HEK293 (cell line): ENCODE results near the gene APOO.

ENCODE experiments used
- CTCF ChIP-seq: fragments of 450-650 bp; formaldehyde crosslinking; IDR thresholded peaks from 2 replicates; pipeline ENCODE4 v1.5.1; 2016; ENCODE audit warnings: missing biosample characterization, missing genetic modification characterization
- PRDM10 ChIP-seq: fragments of 450-650 bp; formaldehyde crosslinking; IDR thresholded peaks from 2 replicates; pipeline ENCODE4 v1.5.1; 2016; ENCODE audit warnings: missing biosample characterization, missing genetic modification characterization
- ZBTB21 ChIP-seq: fragments of 450-650 bp; formaldehyde crosslinking; IDR thresholded peaks from 2 replicates; pipeline ENCODE4 v1.5.1; 2017; ENCODE audit warnings: missing biosample characterization, missing genetic modification characterization
- ZBTB49 ChIP-seq: fragments of 450-650 bp; formaldehyde crosslinking; IDR thresholded peaks from 2 replicates; pipeline ENCODE4 v1.5.1; 2016; ENCODE audit warnings: missing biosample characterization, missing genetic modification characterization, low read depth
- ZNF10 ChIP-seq: fragments of 450-650 bp; formaldehyde crosslinking; IDR thresholded peaks from 2 replicates; pipeline ENCODE4 v1.5.1; 2017; ENCODE audit warnings: missing biosample characterization, missing genetic modification characterization
- ZNF112 ChIP-seq: fragments of 450-650 bp; formaldehyde crosslinking; IDR thresholded peaks from 2 replicates; pipeline ENCODE4 v1.5.0; 2017; ENCODE audit warnings: missing biosample characterization, missing genetic modification characterization
- ZNF121 ChIP-seq: fragments of 450-650 bp; formaldehyde crosslinking; IDR thresholded peaks from 2 replicates; pipeline ENCODE4 v1.5.1; 2016; ENCODE audit warnings: missing biosample characterization, missing genetic modification characterization
- ZNF148 ChIP-seq: fragments of 450-650 bp; formaldehyde crosslinking; IDR thresholded peaks from 2 replicates; pipeline ENCODE4 v1.5.0; 2017; ENCODE audit warnings: missing biosample characterization, missing genetic modification characterization, borderline replicate concordance
- ZNF18 ChIP-seq: fragments of 450-650 bp; formaldehyde crosslinking; IDR thresholded peaks from 2 replicates; pipeline ENCODE4 v1.5.1; 2016; ENCODE audit warnings: missing biosample characterization, missing genetic modification characterization
- ZNF2 ChIP-seq: fragments of 450-650 bp; formaldehyde crosslinking; IDR thresholded peaks from 2 replicates; pipeline ENCODE4 v1.5.1; 2016; ENCODE audit warnings: missing biosample characterization, missing genetic modification characterization
- ZNF266 ChIP-seq: fragments of 450-650 bp; formaldehyde crosslinking; IDR thresholded peaks from 2 replicates; pipeline ENCODE4 v1.5.1; 2016; ENCODE audit warnings: missing biosample characterization, missing genetic modification characterization, low read depth
- ZNF404 ChIP-seq: fragments of 450-650 bp; formaldehyde crosslinking; IDR thresholded peaks from 2 replicates; pipeline ENCODE4 v1.5.1; 2017; ENCODE audit warnings: missing biosample characterization, missing genetic modification characterization
- ZNF433 ChIP-seq: fragments of 450-650 bp; formaldehyde crosslinking; IDR thresholded peaks from 2 replicates; pipeline ENCODE4 v1.5.1; 2016; ENCODE audit warnings: missing biosample characterization, missing genetic modification characterization, low read depth
- ZNF513 ChIP-seq: fragments of 450-650 bp; IDR thresholded peaks from 2 replicates; pipeline ENCODE4 v1.5.1; 2018; ENCODE audit warnings: missing biosample characterization, missing genetic modification characterization
- ZNF529 ChIP-seq: fragments of 450-650 bp; formaldehyde crosslinking; IDR thresholded peaks from 2 replicates; pipeline ENCODE4 v1.5.1; 2017; ENCODE audit warnings: missing genetic modification characterization, missing biosample characterization; ENCODE audit not compliant: insufficient replicate concordance
- ZNF530 ChIP-seq: fragments of 450-650 bp; formaldehyde crosslinking; IDR thresholded peaks from 2 replicates; pipeline ENCODE4 v1.5.1; 2016; ENCODE audit warnings: low read depth, missing biosample characterization, missing genetic modification characterization
- ZNF560 ChIP-seq: fragments of 450-650 bp; formaldehyde crosslinking; IDR thresholded peaks from 2 replicates; pipeline ENCODE4 v1.5.1; 2017; ENCODE audit warnings: missing biosample characterization, missing genetic modification characterization, borderline replicate concordance
- ZNF596 ChIP-seq: fragments of 450-650 bp; IDR thresholded peaks from 2 replicates; pipeline ENCODE4 v1.5.0; 2018; ENCODE audit warnings: missing biosample characterization, mild to moderate bottlenecking, missing genetic modification characterization, moderate library complexity
- ZNF645 ChIP-seq: fragments of 450-650 bp; formaldehyde crosslinking; IDR thresholded peaks from 2 replicates; pipeline ENCODE4; 2016; ENCODE audit warnings: missing biosample characterization, missing genetic modification characterization
- ZNF654 ChIP-seq: fragments of 450-650 bp; formaldehyde crosslinking; IDR thresholded peaks from 2 replicates; pipeline ENCODE4 v1.5.1; 2016; ENCODE audit warnings: low read depth, missing biosample characterization, missing genetic modification characterization
- ZNF660 ChIP-seq: fragments of 450-650 bp; IDR thresholded peaks from 2 replicates; pipeline ENCODE4 v1.5.1; 2018; ENCODE audit warnings: missing biosample characterization, mild to moderate bottlenecking, missing genetic modification characterization
- ZNF747 ChIP-seq: fragments of 450-650 bp; formaldehyde crosslinking; IDR thresholded peaks from 2 replicates; pipeline ENCODE4 v1.5.1; 2016; ENCODE audit warnings: missing biosample characterization, missing genetic modification characterization
- ZNF76 ChIP-seq: fragments of 450-650 bp; formaldehyde crosslinking; IDR thresholded peaks from 2 replicates; pipeline ENCODE4; 2016; ENCODE audit warnings: low read depth, missing biosample characterization, missing genetic modification characterization, borderline replicate concordance
- ZNF837 ChIP-seq: fragments of 450-650 bp; formaldehyde crosslinking; IDR thresholded peaks from 2 replicates; pipeline ENCODE4 v1.5.1; 2016; ENCODE audit warnings: missing biosample characterization, missing genetic modification characterization

Gene APOO

GRCh38 chrX:23907498-23908218 is at the start of gene APOO, which contains the start of gene CXorf58 (continued):
- no peak for TF ChIP-seq ZNF747
- no peak for TF ChIP-seq ZNF148 (tag by site-specific recombination)
- TF ChIP-seq ZNF837 (tag by site-specific recombination): no peak
- no peak for TF ChIP-seq ZNF404 (tag by site-specific recombination)
- TF ChIP-seq ZNF76 (tag by site-specific recombination): 0 out of 2 replicates have a peak, but pooled peaks have one; percentile 26
- TF ChIP-seq ZNF433 (tag by site-specific recombination): no peak
- no peak for TF ChIP-seq ZNF513 (tag by site-specific recombination)
- TF ChIP-seq ZNF2 (tag by site-specific recombination): peak; percentile 47; the same call in 1 of the 2 replicates
- TF ChIP-seq PRDM10 (tag by site-specific recombination): peak; percentile 73
- no peak for TF ChIP-seq ZNF560 (tag by site-specific recombination)
- TF ChIP-seq ZNF654: peak; percentile 24; the same call in 1 of the 2 replicates
- no peak for TF ChIP-seq ZNF266 (tag by site-specific recombination)
- no peak for TF ChIP-seq ZBTB49 (tag by site-specific recombination)
- 0 out of 2 replicates have a peak, but pooled peaks have one; percentile 34 for TF ChIP-seq ZNF18 (tag by site-specific recombination)
- TF ChIP-seq ZNF112 (tag by site-specific recombination): no peak
- peak; percentile 88 for TF ChIP-seq ZNF10 (tag by site-specific recombination)
- TF ChIP-seq ZNF660: peak; percentile 66
- no peak for TF ChIP-seq ZNF121 (tag by site-specific recombination)
- TF ChIP-seq ZNF530: no peak
- TF ChIP-seq ZNF596 (tag by site-specific recombination): no peak
- no peak for TF ChIP-seq ZNF645 (tag by site-specific recombination)
- TF ChIP-seq ZNF529 (tag by site-specific recombination): no peak
- TF ChIP-seq ZBTB21 (tag by site-specific recombination): 0 out of 2 replicates have a peak, but pooled peaks have one; percentile 11
- TF ChIP-seq CTCF: peak; percentile 89
